Smooth muscle cell (in vitro differentiated cells): ENCODE measurements around the gene SLC18B1. TPM values are rescaled to one million over a fixed set of nuclear protein-coding genes. Genes with fewer than 3 reads are reported as not detected.
A peak's percentile ranks its signal among the peaks of the same experiment; 100 is the strongest.

Source experiments
- DNase-seq: peaks from one replicate; lab custom pipeline; 2025; ENCODE audit not compliant: unreplicated experiment; lab: John Stamatoyannopoulos, UW
- H2AFZ ChIP-seq: fragments of 200-600 bp; sonication (generic); 2 replicates; pipeline ENCODE4 v1.6.0; 2016; ENCODE audit warnings: antibody characterized with exemption, low read depth, mild to moderate bottlenecking
- H3F3A ChIP-seq: fragments of 200-600 bp; sonication (generic); 2 replicates; pipeline ENCODE4 v1.6.0; 2017; ENCODE audit warnings: antibody characterized with exemption, low read depth
- H3K27ac ChIP-seq: fragments of 200-600 bp; sonication (generic); 2 replicates; pipeline ENCODE4 v1.5.1; 2016; ENCODE audit warnings: low read depth, mild to moderate bottlenecking
- H3K27me3 ChIP-seq: fragments of 200-600 bp; sonication (generic); 2 replicates; pipeline ENCODE4 v1.6.1; 2016; ENCODE audit warnings: low read depth, mild to moderate bottlenecking
- H3K36me3 ChIP-seq: fragments of 200-600 bp; sonication (generic); 2 replicates; pipeline ENCODE4 v1.5.1; 2016; ENCODE audit warnings: low read depth
- H3K4me1 ChIP-seq: fragments of 200-600 bp; sonication (generic); 2 replicates; pipeline ENCODE4 v1.5.1; 2016; ENCODE audit warnings: low read depth
- H3K4me2 ChIP-seq: fragments of 200-600 bp; sonication (generic); 2 replicates; pipeline ENCODE4 v1.6.0; 2016; ENCODE audit warnings: mild to moderate bottlenecking
- H3K4me3 ChIP-seq: fragments of 200-600 bp; sonication (generic); 2 replicates; pipeline ENCODE4 v1.5.1; 2016; ENCODE audit warnings: mild to moderate bottlenecking
- H3K79me2 ChIP-seq: fragments of 200-600 bp; sonication (generic); 2 replicates; pipeline ENCODE4 v1.6.0; 2016; ENCODE audit warnings: low read depth, mild to moderate bottlenecking
- H3K9ac ChIP-seq: fragments of 200-600 bp; sonication (generic); 2 replicates; pipeline ENCODE4 v1.6.0; 2016; ENCODE audit warnings: low read depth
- H3K9me3 ChIP-seq: fragments of 200-600 bp; sonication (generic); replicated peaks from 2 replicates; pipeline ENCODE4 v1.5.1; 2016; ENCODE audit warnings: low read depth
- H4K20me1 ChIP-seq: fragments of 200-600 bp; sonication (generic); 2 replicates; pipeline ENCODE4 v1.6.0; 2016; ENCODE audit warnings: low read depth
- CTCF ChIP-seq: fragments of 200-600 bp; sonication (generic); IDR thresholded peaks from 2 replicates; pipeline ENCODE4 v1.5.1; 2017; ENCODE audit warnings: borderline replicate concordance, mild to moderate bottlenecking, antibody characterized with exemption; ENCODE audit not compliant: insufficient read depth, poor library complexity, severe bottlenecking
- WGBS: methylation state at CpG from one replicate; pipeline ENCODE4 v1.1.7; 2016; ENCODE audit warnings: low lambda C conversion rate; 5-methylcytosine and 5-hydroxymethylcytosine counted together
- polyA plus RNA-seq: library from polyadenylated mRNA; unstranded; fragments of >200 nt; fragmentation: Nextera tagmentation; extraction: Ambion mirVana; gene quantifications from 2 replicates; pipeline ENCODE4 v1.2.1, GENCODE V29; 2016
- total RNA-seq: library from RNA; depleted of rRNA; stranded (reverse); fragments of >200 nt; gene quantifications from 2 replicates; pipeline ENCODE4 v1.2.3, GENCODE V29; 2014

The SLC18B1 gene
- total and polyA plus RNA-seq, 2 experiments from 2014 or later: 7.1 to 7.8 TPM

- Histone ChIP-seq H3F3A (no peaks in the 10 kb centered on the region), H3K9ac (no peak overlapping the region), H3K9me3 (no peaks in the 10 kb centered on the region), H3K79me2 (no peaks in the 10 kb centered on the region), H3K4me1 (peaks cover 4% of the 10 kb centered on the region), H3K36me3 (no peaks in the 10 kb centered on the region), H3K27ac (no peak overlapping the region), H3K27me3 (peaks cover 3% of the 10 kb centered on the region), H4K20me1 (no peaks in the 10 kb centered on the region), H2AFZ (no peak overlapping the region), H3K4me3 (no peak overlapping the region), H3K4me2 (no peak overlapping the region)
- TF ChIP-seq CTCF: no peak
- 85% methylated on average over 6 of the region's 6 CpGs for WGBS
- no peak for DNase-seq
These were observed 34.5 kb upstream of the SLC18B1 start for GRCh38 chr6:132832891-132833290.

- H3K36me3 ChIP-seq: no peaks in the 10 kb centered on the region
- no peak for DNase-seq
- H3K9ac ChIP-seq: no peak overlapping the region
- H3K79me2 ChIP-seq: no peaks in the 10 kb centered on the region
- H3K27me3 ChIP-seq: no peaks in the 10 kb centered on the region
- WGBS: 39% methylated on average over 3 of the region's 3 CpGs
- peak; percentile 56 for TF ChIP-seq CTCF
- no peak overlapping the region for H3K4me2 ChIP-seq
- H3F3A ChIP-seq: no peaks in the 10 kb centered on the region
- H2AFZ ChIP-seq: no peak overlapping the region
- H4K20me1 ChIP-seq: no peaks in the 10 kb centered on the region
- H3K4me1 ChIP-seq: peaks cover 4% of the 10 kb centered on the region
- no peak overlapping the region for H3K4me3 ChIP-seq
- H3K9me3 ChIP-seq: no peaks in the 10 kb centered on the region
- no peak overlapping the region for H3K27ac ChIP-seq
These were observed 31.9 kb upstream of the SLC18B1 start for GRCh38 chr6:132830334-132830751.

GRCh38 chr6:132820629-132821381 is 22.4 kb upstream of the SLC18B1 start:
- Histone ChIP-seq H3K4me1 (peaks cover 6% of the 10 kb centered on the region), H3K4me3 (no peak overlapping the region), H4K20me1 (peaks cover 42% of the 10 kb centered on the region), H3K4me2 (no peak overlapping the region), H3K27ac (peak overlapping the region; percentile 17), H2AFZ (no peak overlapping the region), H3K9ac (no peak overlapping the region), H3K36me3 (no peaks in the 10 kb centered on the region), H3K27me3 (no peaks in the 10 kb centered on the region), H3K9me3 (no peaks in the 10 kb centered on the region), H3K79me2 (peaks cover 14% of the 10 kb centered on the region), H3F3A (peaks cover 18% of the 10 kb centered on the region)
- 56% methylated on average over 5 of the region's 5 CpGs for WGBS
- DNase-seq: no peak
- no peak for TF ChIP-seq CTCF
